A549 (cell line): Measurements from ENCODE around the gene NEURL1.
"Not testable (repeated sequence)": the region's sequence is repeated elsewhere in the genome, so short reads cannot be mapped to it uniquely, and the experiment has no call there.

Experiments used
- ATOH8 ChIP-seq: fragments of 250-450 bp; sonication (Bioruptor Pico); IDR thresholded peaks from 2 replicates; pipeline ENCODE4 v1.5.0; 2020; ENCODE audit warnings: low read depth, mild to moderate bottlenecking, moderate library complexity
- CEBPB ChIP-seq, 2 experiments: fragments of >200 bp in 1 of 2; sonication (Bioruptor Twin) in 1 of 2; formaldehyde crosslinking in 1 of 2; IDR thresholded peaks; 2 replicates each; pipeline ENCODE4 v1.6.1; 2012 to 2016
- CTCF ChIP-seq: fragments of >200 bp; sonication (Bioruptor Twin); formaldehyde crosslinking; IDR thresholded peaks from 3 replicates; pipeline ENCODE4 v1.5.1; 2016
- EHMT2 ChIP-seq: fragments of 200-600 bp; sonication (generic); IDR thresholded peaks from 2 replicates; pipeline ENCODE4 v1.6.1; 2016; ENCODE audit warnings: antibody characterized with exemption, low read depth, mild to moderate bottlenecking, moderate library complexity
- EP300 ChIP-seq, 2 experiments: fragments of >200 bp; sonication (Bioruptor Twin); formaldehyde crosslinking; IDR thresholded peaks; 2 replicates in 1 of 2; 3 replicates in 1 of 2; pipeline ENCODE4 v1.6.1; 2016 to 2017
- KDM1A ChIP-seq: fragments of 200-600 bp; sonication (generic); IDR thresholded peaks from 2 replicates; pipeline ENCODE4 v1.6.1; 2016; ENCODE audit warnings: low read depth, mild to moderate bottlenecking
- MAZ ChIP-seq: fragments of 150-350 bp; IDR thresholded peaks from 2 replicates; pipeline ENCODE4 v1.6.1; 2014; ENCODE audit warnings: antibody characterized with exemption, low read depth, low read length, borderline replicate concordance
- MYC ChIP-seq: IDR thresholded peaks from 2 replicates; pipeline ENCODE4 v1.6.1; 2012; ENCODE audit warnings: mild to moderate bottlenecking, inconsistent platforms, low read length, improper control_type of control experiment, borderline replicate concordance
- NR3C1 ChIP-seq: fragments of >200 bp; sonication (Bioruptor Twin); formaldehyde crosslinking; IDR thresholded peaks from 3 replicates; pipeline ENCODE4 v1.6.1; 2017
- POLR2A ChIP-seq: IDR thresholded peaks from 2 replicates; pipeline ENCODE4 v1.6.1; 2012; ENCODE audit warnings: mild to moderate bottlenecking, low read length
- REST ChIP-seq: fragments of 200-600 bp; sonication (generic); IDR thresholded peaks from 2 replicates; pipeline ENCODE4 v1.6.1; 2016; ENCODE audit warnings: antibody characterized with exemption, mild to moderate bottlenecking, moderate library complexity

GRCh38 chr10:103486635-103487409 lies 6.7 kb upstream of the NEURL1 start:
- TF ChIP-seq MAZ; CTCF; POLR2A; CEBPB (IDR thresholded peaks at IDR 0.05); REST; EHMT2; EP300 (IDR thresholded peaks at IDR 0.05); ATOH8 (CRISPR knock-in tag); KDM1A; MYC; NR3C1: not testable (repeated sequence)
